NCI-H748 (cell line): Measurements from ENCODE around the gene FAAH.

Experiments
- DNase-seq: peaks from one replicate; lab custom pipeline; 2025; ENCODE audit not compliant: unreplicated experiment; lab: John Stamatoyannopoulos, UW

Gene FAAH

DNA sequence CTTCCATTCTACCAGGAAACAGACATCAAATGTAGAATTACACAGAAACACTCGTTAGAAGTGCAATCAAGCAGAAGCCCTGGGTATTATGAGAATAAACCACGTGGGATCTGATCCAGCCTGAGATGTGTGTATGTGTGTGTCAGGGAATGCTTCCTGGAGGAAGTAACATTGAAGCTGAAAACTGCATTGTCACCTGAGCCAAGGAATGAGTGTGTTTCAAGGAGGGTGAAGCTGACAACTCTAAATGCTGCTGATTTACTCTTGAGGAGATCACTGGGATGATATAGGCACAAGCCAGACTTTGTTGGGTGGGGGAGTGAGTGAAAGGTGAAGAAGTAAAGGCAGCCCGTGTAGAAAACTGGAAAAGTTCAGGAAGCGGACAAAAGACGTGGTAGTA is 27.6 kb downstream of the FAAH start:
- DNase-seq: no peak

DNA sequence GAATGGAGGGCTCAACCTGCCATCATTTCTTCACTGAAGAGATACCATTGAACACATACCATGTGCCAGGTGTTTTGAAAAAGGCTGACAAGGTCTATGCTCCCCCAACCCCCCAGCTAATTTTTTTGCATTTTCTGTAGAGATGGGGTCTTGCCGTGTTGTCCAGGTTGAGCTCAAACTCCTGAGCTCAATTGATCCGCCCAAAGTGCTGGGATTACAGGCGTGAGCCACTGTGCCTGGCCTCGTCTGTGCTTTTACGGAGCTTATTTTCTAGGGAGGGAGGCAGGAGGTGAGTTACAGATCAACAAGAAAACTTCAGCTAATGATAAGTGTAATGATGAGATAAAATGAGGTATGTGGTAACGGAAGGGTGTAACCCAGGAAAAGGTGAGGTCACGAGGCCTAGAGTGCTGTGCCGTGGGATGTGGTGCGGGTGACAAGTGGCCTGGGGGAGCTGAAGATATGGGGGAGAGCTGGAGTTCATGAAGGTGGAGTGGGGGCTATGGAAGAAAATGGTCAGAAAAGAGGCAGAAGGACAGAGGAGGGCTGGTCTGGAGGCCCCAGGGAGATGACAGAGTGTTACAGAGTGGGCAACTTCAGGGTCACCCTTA is 28.2 kb downstream of the FAAH start:
- DNase-seq: no peak

DNA sequence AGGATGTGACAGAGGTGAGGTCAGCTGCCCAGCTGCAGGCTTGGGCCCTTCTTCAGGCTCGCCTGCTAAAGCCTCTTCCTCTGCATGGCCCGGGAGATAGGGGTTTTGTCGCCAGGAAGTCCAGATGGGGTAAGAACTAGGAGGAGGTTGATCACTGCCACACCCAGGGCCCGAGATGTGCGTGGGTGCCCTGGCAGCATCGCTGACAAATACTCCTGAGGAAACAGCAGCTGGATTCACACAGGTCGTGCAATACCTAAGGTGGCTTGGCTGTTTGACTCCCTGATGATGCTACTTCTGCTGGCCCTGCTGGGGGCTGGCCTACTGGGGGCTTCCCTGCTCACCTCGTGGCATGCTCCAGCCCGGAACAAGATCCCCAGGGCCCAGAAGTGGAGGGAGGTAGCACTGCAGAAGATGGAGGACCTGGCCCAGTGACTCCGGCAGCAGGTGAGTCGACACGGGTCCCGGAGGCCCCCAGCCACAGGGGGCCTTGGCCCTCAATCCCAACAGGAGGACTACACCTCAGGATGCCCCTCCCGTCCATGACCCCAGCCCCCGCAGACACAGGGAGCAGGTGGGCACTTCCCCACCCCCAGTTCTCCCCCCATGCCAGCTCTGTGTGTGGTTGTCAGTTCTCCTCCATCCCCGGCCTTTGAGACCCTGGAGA is 29.6 kb downstream of the FAAH start:
- no peak for DNase-seq

DNA sequence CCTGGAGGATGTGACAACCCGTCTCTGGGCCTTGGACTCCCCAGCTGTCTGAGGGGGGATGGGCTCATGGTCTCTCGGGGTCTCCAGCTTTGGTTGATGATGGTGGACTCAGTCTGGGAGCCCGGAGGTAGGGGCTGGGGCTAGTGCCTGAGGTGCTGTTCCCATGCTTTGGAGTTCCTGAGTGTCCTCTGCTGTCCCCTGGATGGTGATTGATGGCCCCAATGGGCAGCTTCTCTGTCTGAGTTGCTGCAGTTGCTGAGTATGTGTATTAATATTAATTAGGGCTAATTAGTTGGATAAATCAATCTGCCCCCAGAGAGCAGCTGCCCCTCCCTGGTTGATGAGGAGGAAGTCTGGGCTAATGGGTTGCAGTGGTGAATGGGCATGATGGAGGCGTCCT is 30.6 kb downstream of the FAAH start:
- no peak for DNase-seq

DNA sequence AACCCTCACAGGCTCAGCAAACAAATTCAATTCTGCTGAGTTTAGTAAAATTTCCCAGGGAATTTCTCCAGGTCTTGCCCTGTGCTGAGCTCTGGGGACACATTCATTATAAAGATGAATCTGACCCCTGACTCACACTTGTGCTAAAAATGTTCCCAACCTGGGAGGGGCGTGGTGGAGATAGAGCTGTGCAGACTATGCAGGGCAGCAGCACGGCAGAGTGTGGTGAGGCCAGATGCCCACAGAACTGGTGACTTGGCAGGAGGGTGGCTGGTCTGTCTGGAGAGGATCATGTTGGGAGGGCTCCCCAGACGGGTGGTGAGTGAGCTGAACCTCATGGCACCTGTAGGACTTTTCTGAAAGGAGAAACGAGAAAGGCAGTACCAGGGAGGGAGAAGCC is 31.6 kb downstream of the FAAH start:
- DNase-seq: no peak

DNA sequence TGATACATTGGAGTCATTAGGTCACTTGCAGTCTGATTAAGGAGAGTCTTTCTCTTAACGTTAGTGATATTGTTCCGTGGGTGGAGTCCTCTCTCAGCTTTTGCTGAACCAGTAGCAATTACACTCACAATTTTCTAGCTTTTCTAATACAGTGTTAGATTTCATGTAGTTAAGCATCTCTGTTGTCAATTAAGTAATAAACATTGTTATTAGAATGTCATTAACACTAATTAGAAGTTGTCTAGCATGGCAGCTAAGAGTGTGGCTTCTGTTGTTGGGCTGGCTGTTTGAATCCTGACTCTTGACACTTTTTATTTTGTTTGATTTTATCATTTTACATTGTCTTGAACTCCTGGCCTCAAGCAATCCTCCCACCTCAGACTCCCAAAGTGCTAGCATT is 33.4 kb downstream of the FAAH start:
- DNase-seq: no peak

DNA sequence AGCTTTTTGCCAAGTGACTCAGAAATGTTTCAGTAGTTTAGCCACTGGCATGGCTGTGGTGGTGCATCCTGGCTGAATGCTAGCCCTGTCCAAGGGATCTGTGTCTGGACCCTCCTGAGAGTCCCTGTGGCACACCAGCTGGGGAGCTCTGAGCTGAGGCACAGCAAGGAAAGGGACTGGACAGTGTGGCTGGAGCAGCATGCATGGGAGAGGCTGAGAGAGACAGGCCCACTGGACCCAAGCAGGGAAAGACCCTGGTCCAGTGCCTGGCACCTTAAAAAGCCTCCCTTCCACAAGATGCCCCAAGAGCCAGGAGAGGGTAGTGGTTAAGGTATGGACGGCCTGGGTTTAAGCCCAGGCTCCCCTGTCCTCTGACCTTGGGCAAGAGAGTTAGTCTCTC is 35.3 kb downstream of the FAAH start:
- no peak for DNase-seq

DNA sequence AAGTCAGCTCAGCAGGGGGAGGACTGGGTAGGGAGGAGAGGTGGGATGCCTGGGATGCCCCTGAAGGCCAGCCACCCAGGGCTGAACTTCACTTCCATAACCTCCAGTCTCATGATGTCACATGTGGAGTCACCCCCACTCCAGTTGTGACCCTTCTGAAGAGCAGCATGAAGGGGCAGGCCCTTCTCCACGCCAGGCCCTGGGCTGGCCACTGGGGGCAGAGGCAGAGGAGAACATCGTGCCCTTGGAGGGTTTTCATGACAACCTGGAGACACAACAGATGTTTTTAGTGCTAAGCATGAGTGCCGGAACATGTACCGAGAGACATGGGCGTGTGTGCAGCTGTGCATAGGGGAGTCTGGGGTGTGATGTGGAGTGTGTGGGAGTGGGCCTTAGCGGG is 37.6 kb downstream of the FAAH start:
- DNase-seq: no peak

DNA sequence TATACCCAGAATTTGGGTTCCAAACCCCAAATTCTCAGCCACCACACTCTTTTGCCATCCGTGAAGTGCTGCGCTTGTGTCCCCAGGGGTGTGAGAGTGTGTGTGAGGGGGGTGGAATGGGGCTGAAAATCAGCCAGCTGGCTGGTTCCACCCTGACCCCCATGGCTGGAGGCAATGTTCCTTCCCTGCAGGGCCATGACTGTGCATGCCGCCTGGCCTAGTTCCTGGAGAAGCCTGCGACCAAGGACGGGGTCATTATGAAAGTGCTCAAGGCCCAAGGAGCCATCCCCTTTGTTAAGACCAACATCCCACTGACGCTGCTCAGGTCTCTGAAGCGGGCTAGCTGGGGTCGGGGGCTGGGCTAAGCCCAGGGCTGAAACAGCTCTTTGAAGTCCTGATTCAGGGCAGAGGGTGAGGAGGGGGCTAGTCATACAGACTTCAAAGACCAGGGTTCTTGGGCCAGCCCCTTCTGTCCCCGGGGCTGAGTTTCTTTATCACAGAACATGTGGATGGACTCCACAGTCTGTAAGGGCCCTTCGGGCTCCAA is 38.7 kb downstream of the FAAH start:
- DNase-seq: no peak

DNA sequence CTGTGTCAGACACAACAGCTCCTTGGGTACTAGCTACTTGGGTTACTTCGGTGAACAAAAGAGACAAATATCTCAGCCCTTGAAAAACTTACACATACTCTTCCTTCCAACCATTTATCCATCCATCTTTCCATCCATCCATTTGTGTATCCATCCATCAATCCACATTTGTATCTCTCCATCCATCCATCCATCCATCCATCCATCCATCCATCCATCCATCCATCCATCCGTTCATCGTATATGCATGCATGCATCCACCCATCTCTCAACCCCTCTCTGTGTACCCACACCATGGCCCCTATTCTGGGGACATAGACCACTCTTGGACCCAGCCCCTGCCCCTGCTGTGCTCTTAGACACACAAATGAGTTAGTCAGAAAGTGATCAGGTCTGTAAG is 40.2 kb downstream of the FAAH start:
- DNase-seq: no peak

DNA sequence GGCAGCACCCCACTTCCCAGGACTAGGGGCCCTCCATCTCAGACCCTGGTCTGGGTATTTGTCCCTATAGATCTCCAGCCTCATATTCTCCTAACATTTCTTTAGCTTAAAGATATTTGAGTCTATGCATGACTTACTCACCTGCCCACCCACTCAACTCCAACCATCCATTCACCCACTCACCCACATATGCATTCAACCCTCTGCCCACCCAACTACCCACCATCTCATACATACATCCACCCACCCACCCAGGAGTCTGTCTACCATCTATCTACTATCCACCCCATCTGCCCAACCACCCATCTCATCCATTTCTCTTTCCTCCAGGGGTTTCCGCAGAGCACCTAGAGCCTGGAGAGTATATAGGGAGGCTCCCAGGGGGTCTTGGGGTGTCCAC is 42.7 kb downstream of the FAAH start:
- DNase-seq: no peak

DNA sequence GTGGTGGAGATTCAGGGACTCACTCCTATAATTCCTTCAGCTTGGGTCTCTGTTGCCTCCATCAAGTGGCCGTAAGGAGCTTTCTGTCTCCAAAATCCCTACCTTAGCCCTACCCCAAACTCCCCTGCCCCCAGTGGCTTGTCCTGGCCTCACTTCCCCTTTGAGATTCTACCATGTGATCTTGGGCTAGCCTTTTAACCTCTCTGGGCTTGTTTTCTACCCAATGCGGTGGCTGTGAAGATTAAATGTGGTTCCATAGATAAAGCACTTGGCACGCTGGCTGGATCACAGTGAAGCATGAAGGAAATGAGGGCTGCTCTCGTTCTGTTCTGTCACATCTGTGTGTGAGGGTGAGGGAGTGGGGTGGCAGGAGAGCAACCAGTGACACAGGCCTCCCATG is 43.6 kb downstream of the FAAH start:
- DNase-seq: no peak

DNA sequence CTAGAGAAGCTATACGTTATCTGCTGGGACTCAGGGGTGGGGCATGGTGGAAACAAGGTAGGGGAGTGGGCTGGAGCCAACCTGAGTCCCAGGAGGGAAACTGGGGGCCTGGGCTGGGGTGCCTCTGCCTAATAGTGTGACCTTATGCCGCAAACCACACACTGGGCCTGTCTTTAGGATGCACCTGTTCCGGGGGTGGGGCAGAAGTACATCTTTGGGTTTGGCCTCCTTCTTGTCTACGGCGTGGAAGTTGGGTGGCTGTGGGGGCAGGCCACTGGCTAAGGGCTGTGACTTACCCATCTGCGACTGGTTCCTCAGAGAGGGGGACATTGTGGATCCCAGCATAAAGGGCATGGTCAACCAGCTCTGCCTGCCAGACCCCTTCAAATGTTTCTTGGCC is 44.2 kb downstream of the FAAH start:
- no peak for DNase-seq

DNA sequence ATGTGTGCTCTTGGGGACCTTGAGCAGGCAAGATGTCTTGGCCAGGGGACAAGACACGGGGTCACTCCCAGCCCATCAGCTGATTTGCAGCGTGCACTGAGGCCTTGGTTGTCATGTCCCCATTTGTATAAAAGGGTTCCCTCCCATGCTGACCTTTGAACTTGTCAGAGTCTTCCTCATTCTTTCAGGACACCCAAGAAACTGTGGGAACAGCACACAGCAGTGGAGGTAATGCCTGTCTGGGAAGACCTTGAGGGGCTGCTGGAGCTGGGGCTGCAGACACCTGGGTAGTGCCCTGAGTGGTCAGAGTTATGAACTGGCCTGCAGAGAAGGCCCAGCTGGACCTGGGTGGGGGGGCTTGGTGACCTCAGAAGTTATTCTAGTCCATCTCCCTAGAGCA is 46.4 kb downstream of the FAAH start:
- DNase-seq: no peak

DNA sequence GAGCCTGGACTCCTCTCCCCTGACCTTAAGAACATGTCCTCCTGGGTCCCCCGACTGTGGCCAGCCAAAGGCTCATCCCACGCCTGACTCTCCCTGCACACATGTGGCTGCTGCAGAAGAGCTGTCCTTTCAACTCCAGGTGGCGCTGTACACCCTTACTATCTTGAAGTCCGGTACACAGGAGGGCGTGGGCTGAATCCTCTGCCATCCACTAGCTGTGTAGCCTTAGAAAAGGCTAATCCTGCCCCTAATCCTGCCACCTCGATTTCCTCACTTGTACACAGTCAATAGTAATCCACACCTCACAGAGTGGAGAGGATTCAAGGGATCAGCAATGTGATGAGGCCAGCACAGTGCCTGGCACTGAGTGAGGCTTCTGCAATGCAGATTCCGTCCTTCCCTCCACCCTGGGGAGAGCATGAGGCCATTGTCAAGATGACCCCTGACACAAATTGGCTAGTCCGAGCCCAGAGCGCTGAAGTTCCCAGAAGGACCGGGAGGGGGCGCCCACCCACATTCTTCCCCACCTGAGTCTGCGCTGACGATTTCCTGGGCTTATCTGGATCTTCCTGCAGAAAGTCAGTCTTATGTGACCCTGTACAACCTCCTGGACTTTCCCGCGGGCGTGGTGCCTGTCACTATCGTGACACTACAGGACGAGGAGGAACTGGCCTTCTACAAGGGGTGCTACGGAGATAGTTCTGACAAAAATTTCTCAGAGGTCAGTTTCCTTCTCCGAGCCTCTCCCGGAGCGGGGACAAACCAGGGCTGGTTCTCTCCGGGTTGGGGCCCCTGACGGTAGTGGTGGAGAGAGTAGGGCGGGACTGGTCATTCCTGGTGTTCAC is 48.4 kb downstream of the FAAH start:
- peak; percentile 88 for DNase-seq

DNA sequence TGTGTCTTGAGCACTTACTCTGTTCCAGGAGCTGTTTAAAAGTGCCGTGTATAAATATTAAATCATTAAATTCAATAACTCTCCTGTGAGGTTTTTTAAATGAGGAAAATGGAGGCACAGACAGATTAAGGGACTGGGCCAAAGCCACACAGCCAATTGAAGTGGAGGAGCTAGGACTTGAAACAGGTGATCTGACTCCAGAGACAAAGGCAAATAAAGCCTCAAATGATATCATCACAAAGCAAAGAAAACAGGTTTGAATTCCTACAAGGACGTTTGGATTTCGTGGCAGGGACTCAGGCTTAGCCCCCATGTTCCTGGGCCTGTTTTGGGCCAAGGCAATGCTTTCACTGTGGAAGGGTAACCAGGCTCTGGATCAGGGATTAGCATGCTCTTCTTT is 50.3 kb downstream of the FAAH start:
- no peak for DNase-seq

DNA sequence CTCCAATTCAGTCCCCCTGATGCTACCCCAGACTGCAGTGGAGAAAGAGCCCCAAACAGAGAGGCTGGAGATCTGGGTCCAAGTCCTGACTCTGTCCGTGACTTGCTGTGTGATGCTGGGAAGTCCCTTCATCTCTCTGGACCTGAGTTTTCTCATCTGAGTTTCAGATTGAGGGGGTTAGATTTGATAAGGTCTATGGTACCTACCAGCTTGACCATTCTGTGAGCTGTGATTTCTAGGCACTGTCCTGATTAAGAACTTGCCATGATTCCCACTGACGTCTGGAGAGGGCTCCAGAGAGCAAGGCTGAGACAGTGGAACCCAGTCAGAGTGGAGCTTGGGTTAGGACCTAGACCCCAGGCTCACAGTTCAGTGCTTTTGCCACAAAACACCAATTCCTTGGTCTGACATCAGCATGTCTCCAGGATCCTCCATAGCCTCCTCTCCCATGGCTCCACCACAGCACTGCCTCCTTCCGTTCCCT is 51.7 kb downstream of the FAAH start:
- DNase-seq: no peak

DNA sequence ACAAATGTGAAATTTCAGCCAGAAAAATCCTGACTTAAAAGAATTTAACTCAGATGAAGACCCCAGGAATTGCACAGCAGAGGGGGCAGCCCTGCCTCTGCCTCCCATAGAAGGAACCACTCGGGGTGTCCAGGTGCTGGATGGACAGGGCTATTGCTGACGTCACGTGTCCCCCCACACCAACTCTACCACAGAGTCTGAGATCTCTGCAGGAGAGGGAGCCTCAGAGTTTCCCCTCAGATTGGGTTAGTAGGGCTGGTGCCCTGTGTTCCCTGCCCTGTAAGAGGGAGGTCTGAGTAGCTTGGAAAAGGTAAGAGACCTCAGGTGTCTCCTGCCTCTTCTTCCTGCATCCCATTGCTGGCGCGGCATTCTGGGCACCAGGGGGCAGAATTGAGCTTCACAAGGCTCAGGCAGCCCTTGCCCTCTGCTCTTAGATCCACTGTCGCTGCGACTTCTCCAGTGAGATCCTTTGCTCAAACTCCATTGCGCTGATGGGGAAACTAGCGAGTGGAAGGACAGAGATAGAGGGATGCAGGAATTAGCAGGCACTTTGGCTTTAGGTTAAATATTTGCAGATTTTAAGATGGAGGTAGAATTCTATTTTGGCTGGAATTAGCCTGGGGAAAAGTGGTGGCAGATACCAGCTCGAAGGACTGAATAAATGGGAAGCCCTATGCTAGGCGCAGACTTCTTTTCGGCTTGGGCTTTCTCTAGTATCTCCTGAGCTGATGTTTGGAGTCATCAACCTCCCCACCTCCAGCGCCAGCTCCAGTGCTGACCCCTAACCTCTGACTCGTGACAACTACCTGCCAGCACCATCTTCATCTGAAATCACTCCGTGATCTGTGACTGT is 52.8 kb downstream of the FAAH start:
- peak; percentile 79 for DNase-seq

DNA sequence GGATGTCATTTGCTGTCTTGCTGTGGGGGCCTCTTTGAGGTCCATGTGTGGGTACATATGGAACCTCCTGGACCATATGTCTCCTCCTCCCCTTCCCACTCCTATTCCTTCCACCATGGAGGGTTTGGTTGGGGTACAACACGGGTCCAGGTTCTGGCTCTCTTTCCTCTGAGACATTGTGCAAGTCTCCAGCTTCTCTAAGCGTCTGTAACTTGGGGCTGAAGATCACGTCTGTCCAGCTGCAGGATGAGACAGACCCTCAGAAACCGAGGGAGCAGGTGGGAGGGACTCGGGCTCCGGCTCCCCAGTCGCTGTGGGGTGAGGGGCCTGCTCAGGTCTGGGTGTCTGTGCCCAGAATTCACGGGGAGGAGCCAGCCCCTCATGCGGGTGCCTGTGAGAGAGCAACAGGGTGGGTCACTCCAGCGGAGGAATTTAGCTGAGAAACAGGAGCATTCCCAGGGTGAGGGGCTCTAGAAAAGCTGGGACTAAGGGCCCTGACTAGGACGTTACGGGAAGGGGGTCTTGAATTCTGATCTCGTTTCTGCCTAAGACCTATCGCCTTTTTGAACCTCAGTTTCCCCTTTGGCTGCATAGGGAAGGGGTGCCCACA is 53.5 kb downstream of the FAAH start:
- no peak for DNase-seq

DNA sequence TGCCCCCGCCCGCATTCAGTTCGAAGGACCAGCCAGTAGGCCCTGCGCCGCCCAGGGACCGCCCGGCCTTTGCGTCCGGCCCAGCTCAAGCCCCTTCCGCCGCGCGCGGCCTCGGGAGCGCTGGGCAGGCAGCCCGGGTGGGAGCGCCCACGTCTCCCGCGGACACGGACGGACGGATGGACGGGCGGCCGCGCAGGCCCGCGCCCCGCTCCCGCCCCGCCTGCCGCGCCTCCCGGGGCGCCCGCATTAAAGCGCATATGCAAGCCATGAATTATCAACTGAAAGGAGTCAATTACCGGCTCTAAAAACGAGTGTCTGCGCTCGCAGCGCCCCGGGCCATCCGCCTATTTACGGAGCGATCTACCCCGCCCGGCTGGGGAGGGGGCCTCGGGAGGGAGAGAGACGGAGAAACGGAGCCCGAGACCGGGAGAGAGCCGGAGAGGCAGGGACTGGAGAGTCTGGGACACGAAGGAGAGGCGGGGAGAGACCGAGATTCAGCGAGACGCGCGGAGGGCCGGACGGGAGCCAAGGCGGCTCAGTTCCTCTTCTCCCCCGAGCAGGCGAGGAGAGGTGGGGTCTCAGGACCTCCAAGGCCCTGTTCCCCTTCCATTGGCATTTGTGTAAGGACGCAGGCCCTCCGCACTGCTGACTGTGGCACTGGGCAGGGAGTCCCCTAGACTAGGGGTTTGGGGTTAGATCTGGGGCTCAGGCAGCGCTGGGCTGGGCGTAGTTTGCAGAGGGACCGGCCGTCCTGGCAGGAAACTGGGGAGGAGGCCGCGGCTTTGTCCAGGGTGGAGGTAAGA is 54.2 kb downstream of the FAAH start:
- no peak for DNase-seq
